Measurements from ENCODE around the gene TNFRSF14. TPM values are rescaled to one million over a fixed set of nuclear protein-coding genes. Genes with fewer than 3 reads are reported as not detected.

Gene TNFRSF14
- total and polyA plus RNA-seq, 9 of the 15 experiments (the other 6 are each of a cell fraction or from before 2014, with no cell fraction given): 0.11 to 2.3 (median 0.68) TPM; not detected in 2

GRCh38 chr1:2586154-2587070, 30.2 kb downstream of the TNFRSF14 start, which contains the start of gene PRXL2B (continued):
- peak; percentile 58 for TF ChIP-seq MGA (IDR thresholded peaks at IDR 0.05)
- no peak for TF ChIP-seq NELFE (IDR thresholded peaks at IDR 0.05; ENCODE audit: insufficient read depth, insufficient read length)
- TF ChIP-seq ZNF76 (CRISPR knock-in tag; IDR thresholded peaks at IDR 0.05; ENCODE audit: borderline replicate concordance): no peak
- TF ChIP-seq PURB (CRISPR knock-in tag; IDR thresholded peaks at IDR 0.05; ENCODE audit: low read depth): no peak
- TF ChIP-seq AFF1 (IDR thresholded peaks at IDR 0.05; ENCODE audit: low read depth in 1 of 2, partially characterized antibody in 2 of 2): no peak
- no peak for TF ChIP-seq HNRNPH1 (optimal IDR thresholded peaks at IDR 0.05; ENCODE audit: low read depth, low read length)
- TF ChIP-seq HOXB6 (CRISPR knock-in tag; IDR thresholded peaks at IDR 0.05; ENCODE audit: borderline replicate concordance): no peak
- TF ChIP-seq FOXJ2 (tag; IDR thresholded peaks at IDR 0.05): no peak
- TF ChIP-seq RBM17 (IDR thresholded peaks at IDR 0.05; ENCODE audit: borderline replicate concordance, low read depth, low read length): no peak
- no peak for TF ChIP-seq SRSF1 (IDR thresholded peaks at IDR 0.05; ENCODE audit: low read depth, low read length)
